ENCODE data around the gene NELFB. TPM values are rescaled to one million over a fixed set of nuclear protein-coding genes. Genes with fewer than 3 reads are reported as not detected.
A peak's percentile ranks its signal among the peaks of the same experiment; 100 is the strongest.

Gene NELFB
- total and polyA plus RNA-seq, 2 donors (not counting 1 experiment from before 2014, with no cell fraction given) = 53.7 to 55.8 TPM

DNA sequence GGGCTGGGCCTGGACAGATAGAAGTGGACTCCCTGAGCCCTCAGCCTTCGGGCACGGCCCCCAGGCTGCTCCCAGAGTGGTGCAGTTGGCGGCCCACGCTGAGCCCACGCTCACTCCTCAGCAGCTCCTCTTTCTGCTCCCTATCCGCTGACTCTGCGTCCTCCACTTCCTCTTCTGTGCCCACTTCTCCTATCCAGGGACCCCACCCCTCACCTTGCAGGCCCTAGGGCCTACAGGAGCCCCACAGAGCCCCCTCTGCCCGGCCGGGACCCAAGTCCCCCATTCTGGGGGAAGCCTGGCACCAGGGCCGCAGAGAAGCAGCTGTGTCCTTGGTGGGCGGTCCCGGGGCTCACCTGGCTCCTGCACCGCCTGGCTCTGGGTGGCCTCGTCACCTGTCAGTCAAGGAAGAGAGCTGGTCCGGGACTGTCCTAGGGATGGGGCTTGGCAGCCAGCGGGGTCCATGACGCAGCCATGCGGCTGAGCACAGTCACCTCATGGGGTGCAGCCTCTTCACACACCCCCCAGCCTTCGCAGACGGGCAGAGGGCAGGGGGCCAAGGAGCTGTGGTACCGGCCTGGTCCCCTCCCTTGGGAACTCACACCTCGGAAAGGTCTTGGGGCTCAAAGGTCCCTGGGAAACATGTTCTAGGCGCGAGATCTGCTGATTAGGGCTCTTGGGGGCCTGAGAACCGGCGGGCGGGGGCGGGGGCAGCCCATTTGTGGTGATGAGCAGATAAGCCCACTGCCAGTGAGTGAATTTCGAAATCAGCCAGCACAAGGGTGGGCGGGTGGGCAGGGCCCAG lies 52.3 kb downstream of the NELFB start:
- Mint-ChIP-seq H3K9me3 (ENCODE audit: insufficient read depth) (no peaks in the 10 kb centered on the region), H3K4me3 (no peak overlapping the region), H3K27ac (no peak overlapping the region), H3K27me3 (no peaks in the 10 kb centered on the region), H3K4me1 (peaks cover 13% of the 10 kb centered on the region)
- Histone ChIP-seq H4K20me1 (ENCODE audit: control insufficient read depth, insufficient read depth, low read length, poor library complexity, severe bottlenecking) (no peaks in the 10 kb centered on the region), H3K4me3 (ENCODE audit: control extremely low read depth in 1 of 5, extremely low read depth in 1 of 5, insufficient read depth in 1 of 5, low read depth in 2 of 5, low read length in 4 of 5) (no peak overlapping the region), H2AFZ (ENCODE audit: insufficient read depth, low read depth, low read length, poor library complexity, severe bottlenecking) (no peak overlapping the region), H3K4me2 (replicated peaks; ENCODE audit: low read depth, low read length, poor library complexity, severe bottlenecking) (peak overlapping the region; percentile 49), H3K27ac (ENCODE audit: low read length in 2 of 2) (no peak overlapping the region), H3K36me3 (replicated peaks in 1 of 2; ENCODE audit: control extremely low read depth in 1 of 2, control insufficient read depth in 1 of 2, extremely low read depth in 1 of 2, insufficient read depth in 2 of 2, low read length in 1 of 2) (no peaks in the 10 kb centered on the region), H3K27me3 (replicated peaks in 1 of 4; ENCODE audit: control extremely low read depth in 1 of 4, control insufficient read depth in 3 of 4, insufficient read depth in 4 of 4, low read length in 3 of 4) (peaks cover 0 to 33% (median 11%) of the 10 kb centered on the region in 4 experiments), H3K9ac (ENCODE audit: low read length) (no peak overlapping the region), H3K9me3 (ENCODE audit: control extremely low read depth in 1 of 3, control insufficient read depth in 2 of 3, insufficient read depth in 1 of 3, low read length in 2 of 3) (peaks cover 0 to 9% (median 0%) of the 10 kb centered on the region in 3 donors), H3K79me2 (ENCODE audit: control insufficient read depth, insufficient read depth, low read length) (no peaks in the 10 kb centered on the region), H3K4me1 (ENCODE audit: control insufficient read depth in 2 of 2, insufficient read depth in 2 of 2, low read length in 2 of 2) (peaks cover 27 to 38% of the 10 kb centered on the region in 2 donors)
- intact Hi-C loops (cut with micrococcal nuclease) = no loop called here
- DNase-seq (no peak), ATAC-seq (ENCODE audit: low read depth) (no peak)
- CTCF ChIA-PET = no interaction called here
- TF ChIP-seq EZH2 (IDR thresholded peaks at IDR 0.05; ENCODE audit: borderline replicate concordance, insufficient read depth, low read depth, low read length, poor library complexity, severe bottlenecking) = no peak
- TF ChIP-seq, protein P1, sequence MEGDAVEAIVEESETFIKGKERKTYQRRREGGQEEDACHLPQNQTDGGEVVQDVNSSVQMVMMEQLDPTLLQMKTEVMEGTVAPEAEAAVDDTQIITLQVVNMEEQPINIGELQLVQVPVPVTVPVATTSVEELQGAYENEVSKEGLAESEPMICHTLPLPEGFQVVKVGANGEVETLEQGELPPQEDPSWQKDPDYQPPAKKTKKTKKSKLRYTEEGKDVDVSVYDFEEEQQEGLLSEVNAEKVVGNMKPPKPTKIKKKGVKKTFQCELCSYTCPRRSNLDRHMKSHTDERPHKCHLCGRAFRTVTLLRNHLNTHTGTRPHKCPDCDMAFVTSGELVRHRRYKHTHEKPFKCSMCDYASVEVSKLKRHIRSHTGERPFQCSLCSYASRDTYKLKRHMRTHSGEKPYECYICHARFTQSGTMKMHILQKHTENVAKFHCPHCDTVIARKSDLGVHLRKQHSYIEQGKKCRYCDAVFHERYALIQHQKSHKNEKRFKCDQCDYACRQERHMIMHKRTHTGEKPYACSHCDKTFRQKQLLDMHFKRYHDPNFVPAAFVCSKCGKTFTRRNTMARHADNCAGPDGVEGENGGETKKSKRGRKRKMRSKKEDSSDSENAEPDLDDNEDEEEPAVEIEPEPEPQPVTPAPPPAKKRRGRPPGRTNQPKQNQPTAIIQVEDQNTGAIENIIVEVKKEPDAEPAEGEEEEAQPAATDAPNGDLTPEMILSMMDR (IDR thresholded peaks at IDR 0.05) = no peak
- POLR2A ChIA-PET = no interaction called here
- 28% methylated on average over 30 of the region's 30 CpGs for WGBS (ENCODE audit: insufficient coverage)

DNA sequence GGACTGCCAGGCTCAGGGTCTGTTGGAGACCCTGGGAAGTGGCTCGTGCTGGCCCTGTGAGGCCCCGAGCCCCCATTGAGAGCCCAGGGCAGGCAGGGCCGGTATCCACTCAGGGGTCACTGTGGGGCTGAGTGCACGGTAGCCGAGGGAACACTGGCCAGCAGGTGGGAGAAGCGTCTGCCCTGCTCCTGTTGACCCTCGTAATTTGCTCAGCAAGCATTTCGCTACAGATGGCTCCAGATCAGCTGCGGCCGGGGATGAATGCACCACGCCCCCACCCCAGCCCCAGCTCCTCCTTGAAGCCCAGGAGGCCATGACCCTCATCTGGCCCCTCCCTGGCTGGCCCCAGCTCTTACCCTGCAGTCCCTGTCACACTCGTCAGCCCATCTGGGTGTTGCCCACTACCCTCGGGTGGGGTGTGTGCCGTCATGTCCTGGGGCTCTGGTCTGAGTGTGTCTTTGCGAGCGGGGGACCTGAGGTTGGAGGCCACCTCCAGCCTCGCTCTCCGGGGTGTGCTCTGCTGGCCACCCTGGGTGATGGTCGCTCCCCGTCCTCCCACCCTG lies 53.0 kb downstream of the NELFB start:
- H3K27me3 Mint-ChIP-seq = no peaks in the 10 kb centered on the region
- no peak overlapping the region for H3K4me3 Mint-ChIP-seq
- Histone ChIP-seq H3K36me3 (replicated peaks in 1 of 2; ENCODE audit: control extremely low read depth in 1 of 2, control insufficient read depth in 1 of 2, extremely low read depth in 1 of 2, insufficient read depth in 2 of 2, low read length in 1 of 2) (no peaks in the 10 kb centered on the region), H3K4me3 (ENCODE audit: control extremely low read depth in 1 of 5, extremely low read depth in 1 of 5, insufficient read depth in 1 of 5, low read depth in 2 of 5, low read length in 4 of 5) (no peak overlapping the region), H2AFZ (ENCODE audit: insufficient read depth, low read depth, low read length, poor library complexity, severe bottlenecking) (no peak overlapping the region), H3K27ac (ENCODE audit: low read length in 2 of 2) (no peak overlapping the region), H3K27me3 (replicated peaks in 1 of 4; ENCODE audit: control extremely low read depth in 1 of 4, control insufficient read depth in 3 of 4, insufficient read depth in 4 of 4, low read length in 3 of 4) (peaks cover 0 to 30% (median 9%) of the 10 kb centered on the region in 4 experiments), H4K20me1 (ENCODE audit: control insufficient read depth, insufficient read depth, low read length, poor library complexity, severe bottlenecking) (no peaks in the 10 kb centered on the region), H3K9me3 (ENCODE audit: control extremely low read depth in 1 of 3, control insufficient read depth in 2 of 3, insufficient read depth in 1 of 3, low read length in 2 of 3) (peaks cover 0 to 9% (median 0%) of the 10 kb centered on the region in 3 donors), H3K79me2 (ENCODE audit: control insufficient read depth, insufficient read depth, low read length) (no peaks in the 10 kb centered on the region), H3K4me2 (replicated peaks; ENCODE audit: low read depth, low read length, poor library complexity, severe bottlenecking) (no peak overlapping the region), H3K4me1 (ENCODE audit: control insufficient read depth in 2 of 2, insufficient read depth in 2 of 2, low read length in 2 of 2) (peaks cover 23 to 32% of the 10 kb centered on the region in 2 donors), H3K9ac (ENCODE audit: low read length) (no peak overlapping the region)
- no peak for ATAC-seq (ENCODE audit: low read depth)
- intact Hi-C loops (cut with micrococcal nuclease) = no loop called here
- DNase-seq = no peak
- TF ChIP-seq, protein P1 (IDR thresholded peaks at IDR 0.05) = no peak
- no peak for TF ChIP-seq EZH2 (IDR thresholded peaks at IDR 0.05; ENCODE audit: borderline replicate concordance, insufficient read depth, low read depth, low read length, poor library complexity, severe bottlenecking)
- ChIA-PET CTCF (no interaction called here), POLR2A (no interaction called here)
- WGBS (ENCODE audit: insufficient coverage) = 80% methylated on average over 17 of the region's 20 CpGs
- H3K9me3 Mint-ChIP-seq (ENCODE audit: insufficient read depth) = no peaks in the 10 kb centered on the region
- no peak overlapping the region for H3K27ac Mint-ChIP-seq
- peaks cover 13% of the 10 kb centered on the region for H3K4me1 Mint-ChIP-seq

Measured in B cell (primary cell).